A172 (cell line): Measurements from ENCODE around the gene GPATCH4. TPM values are rescaled to one million over a fixed set of nuclear protein-coding genes. Genes with fewer than 3 reads are reported as not detected.
"Not testable (repeated sequence)": the region's sequence is repeated elsewhere in the genome, so short reads cannot be mapped to it uniquely, and the experiment has no call there.

Experiments used
- DNase-seq: peaks from one replicate; pipeline ENCODE4 v3.0.0-alpha.2; 2015; ENCODE audit warnings: low spot score
- total RNA-seq: library from RNA; depleted of rRNA; stranded (reverse); fragments of >200 nt; shearing (Covaris generic); gene quantifications from 2 replicates; pipeline ENCODE4 v1.2.3, GENCODE V29; 2014

Gene GPATCH4
- total RNA-seq, 1 experiment from 2014 or later, result 53.1 TPM

DNA sequence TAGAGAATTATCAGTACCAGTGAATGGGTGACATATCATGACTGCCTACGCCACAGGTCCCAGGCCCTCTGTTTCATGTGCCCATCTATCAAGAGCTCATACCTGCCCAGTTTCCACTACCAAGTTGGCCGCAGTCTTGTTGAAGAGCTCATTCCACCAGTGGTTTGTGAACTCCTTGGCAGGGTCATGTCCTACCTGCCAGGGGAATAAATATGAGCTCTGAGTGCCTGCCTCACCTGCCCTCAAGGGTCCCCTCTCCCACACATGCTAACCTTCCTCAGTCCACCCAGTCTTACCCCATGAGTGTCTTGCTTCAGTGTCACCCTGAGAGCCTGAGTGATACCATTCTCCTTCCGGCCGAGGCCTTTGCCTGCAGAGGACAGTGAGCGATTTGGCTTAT is 3.2 kb downstream of the GPATCH4 start:
- no peak for DNase-seq

DNA sequence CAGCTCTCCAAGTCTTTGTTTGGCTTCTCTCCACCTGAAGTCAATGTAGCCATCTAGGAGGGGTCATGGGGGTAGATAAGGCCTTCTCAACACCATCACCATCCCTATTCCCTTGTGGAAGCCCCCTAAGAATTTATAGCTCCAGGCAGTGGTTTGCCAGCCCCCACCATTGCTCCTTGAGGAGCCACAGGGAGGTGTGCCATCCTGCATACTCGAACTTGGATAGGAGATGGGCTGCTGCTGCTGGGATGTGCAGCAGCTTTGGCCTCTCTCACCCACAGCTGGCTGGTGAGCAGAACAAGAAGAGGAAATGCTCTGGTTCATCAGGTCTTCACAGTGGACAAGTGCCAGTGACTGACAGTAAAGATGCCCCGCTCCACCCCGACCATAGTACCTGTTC is 4.9 kb downstream of the GPATCH4 start:
- DNase-seq, result no peak

DNA sequence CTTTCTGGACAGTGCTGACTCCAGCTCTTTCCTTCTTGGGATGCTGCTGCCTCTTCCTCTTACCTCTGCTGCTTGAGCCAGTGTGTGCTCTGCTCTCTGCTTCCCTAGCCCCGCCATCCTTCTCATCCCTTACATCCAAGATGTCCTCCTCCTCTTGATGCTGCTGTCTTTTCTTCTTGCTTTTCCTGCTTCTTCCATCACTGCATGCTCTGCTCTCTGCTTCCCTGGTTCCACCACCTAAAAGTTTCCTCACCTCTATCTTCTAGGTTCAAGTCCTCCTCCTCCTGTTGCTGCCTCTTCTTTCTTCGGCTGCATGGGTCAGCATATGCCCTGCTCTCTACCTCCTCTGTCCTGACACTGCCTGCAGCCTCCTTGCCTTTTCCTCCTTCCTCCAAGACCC is 6.3 kb downstream of the GPATCH4 start:
- DNase-seq, result no peak

DNA sequence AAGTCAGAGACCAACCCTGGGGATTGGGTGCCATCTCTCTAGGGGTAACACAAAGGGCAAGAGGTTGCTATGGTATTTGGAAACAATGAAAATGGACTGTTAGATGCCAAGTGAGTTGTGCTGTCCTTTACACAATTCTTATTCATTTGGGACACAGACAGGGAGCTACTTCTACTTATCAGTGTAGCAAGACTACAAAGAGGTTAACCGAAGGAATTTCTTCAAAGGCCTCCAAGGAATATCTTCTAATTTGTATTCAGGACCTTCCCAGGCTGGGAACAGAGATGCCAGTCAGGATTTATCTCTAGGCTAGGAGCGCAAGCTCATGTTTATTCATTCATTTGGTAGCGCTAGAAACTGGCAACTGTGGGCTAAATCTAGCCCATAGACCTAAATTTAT is 7.1 kb downstream of the GPATCH4 start:
- DNase-seq, result no peak

DNA sequence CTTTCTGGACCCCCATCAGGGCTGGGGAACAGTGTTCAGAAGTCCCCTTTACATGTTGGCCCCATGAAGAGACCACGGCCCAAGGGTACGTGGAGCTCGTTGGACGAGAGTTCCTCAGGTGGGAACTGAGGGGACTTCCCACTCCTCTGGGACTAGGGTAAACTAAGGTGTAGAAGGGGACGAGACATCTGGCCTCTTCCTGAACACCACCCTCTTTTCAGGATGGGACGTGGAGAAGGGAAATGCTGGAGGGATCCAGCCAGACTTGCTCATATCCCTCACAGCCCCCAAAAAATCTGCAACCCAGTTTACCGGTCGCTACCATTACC is 7.7 kb downstream of the GPATCH4 start:
- no peak for DNase-seq

- DNase-seq, result no peak
Measured at GRCh38 chr1:156592910-156593660, 8.2 kb downstream of the GPATCH4 start.

- no peak for DNase-seq
Measured at GRCh38 chr1:156592158-156592909, 8.9 kb downstream of the GPATCH4 start.

DNA sequence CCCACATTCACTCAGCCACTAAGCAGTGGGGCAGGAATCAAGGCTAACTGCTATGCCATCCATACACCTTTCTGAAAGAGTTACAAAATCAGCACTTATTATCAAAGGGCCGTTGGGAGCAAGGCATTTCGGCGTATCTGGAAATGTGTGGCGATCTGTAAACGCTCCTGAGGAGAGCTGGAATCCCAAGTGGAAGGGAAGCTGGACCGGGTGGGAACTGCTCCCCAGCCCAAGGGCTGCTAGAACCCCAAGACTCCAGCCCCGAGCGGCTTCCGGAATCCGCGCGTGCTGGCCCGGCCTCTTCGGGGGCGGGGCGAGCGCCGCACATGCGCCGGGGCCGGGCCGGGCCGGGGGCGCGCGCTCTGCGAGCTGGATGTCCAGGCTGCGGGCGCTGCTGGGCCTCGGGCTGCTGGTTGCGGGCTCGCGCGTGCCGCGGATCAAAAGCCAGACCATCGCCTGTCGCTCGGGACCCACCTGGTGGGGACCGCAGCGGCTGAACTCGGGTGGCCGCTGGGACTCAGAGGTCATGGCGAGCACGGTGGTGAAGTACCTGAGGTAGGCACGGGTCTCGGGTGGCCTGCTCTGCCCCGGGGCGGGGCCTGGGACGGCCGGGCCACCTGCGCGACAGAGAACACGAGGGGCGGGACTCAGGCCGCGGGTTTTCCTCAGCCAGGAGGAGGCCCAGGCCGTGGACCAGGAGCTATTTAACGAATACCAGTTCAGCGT is 9.7 kb downstream of the GPATCH4 start, which contains the start of gene NAXE:
NAXE (plus strand) TSS at position 345 of the 726 bp plus-strand sequence; CDS start at position 374, 29 bp downstream.
- peak; percentile 74 for DNase-seq

GRCh38 chr1:156591181-156591431 is 10.2 kb downstream of the GPATCH4 start:
- DNase-seq, result no peak

DNA sequence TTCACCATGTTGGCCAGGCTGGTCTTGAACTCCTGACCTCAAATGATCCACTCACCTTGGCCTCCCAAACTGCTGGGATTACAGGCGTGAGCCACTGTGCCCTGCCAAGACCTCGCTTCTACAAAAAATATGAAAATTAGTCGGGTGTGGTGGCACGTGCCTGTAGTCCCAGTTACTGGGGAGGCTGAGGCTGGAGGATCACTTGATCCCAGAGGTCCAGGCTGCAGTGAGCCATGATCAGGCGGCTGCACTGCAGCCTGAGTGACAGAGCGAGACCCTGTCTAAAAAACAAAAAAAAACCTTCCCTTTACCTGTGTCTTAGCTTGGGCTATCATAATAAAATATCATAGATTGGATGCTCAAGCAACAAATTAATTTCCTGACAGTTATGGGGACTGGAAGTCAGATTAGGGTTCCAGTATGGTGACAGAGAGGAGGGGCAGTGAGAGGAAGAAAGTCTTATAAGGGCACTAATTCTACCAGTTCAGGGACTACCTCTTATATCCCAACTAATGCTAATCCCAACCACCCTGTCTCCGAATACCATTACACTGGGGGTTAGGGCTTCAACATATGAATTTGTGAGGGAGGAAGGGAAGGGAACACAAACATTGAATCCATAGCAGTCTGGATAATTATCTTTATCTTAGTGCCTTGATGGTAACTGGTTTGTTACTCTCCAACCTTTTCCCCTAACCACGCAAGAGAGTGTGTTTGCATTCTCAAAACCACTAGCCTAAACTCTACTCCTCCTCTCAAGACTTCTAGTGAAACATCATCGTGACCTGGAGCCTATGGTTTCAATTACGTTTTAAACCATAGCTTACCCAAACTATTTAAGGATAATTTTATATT is 10.7 kb downstream of the GPATCH4 start:
- DNase-seq, result no peak

GRCh38 chr1:156589546-156589945 is 11.7 kb downstream of the GPATCH4 start:
- DNase-seq, result no peak

DNA sequence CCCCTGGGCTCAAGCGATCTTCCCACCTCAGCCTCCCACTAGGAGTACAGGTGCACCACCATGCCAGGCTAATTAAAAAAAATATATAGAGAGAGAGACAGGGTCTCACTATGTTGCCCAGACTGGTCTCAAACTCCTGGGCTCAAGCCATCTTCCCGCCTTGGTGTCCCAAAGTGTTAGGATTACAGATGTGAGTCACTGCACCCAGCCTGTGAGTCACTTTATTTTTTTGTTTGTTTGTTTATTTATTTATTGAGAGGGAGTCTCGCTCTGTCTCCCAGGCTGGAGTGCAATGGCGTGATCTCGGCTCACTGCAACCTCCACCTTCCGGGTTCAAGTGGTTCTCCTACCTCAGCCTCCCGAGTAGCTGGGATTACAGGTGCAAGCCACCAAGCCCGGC is 13.4 kb downstream of the GPATCH4 start:
- not testable (repeated sequence) for DNase-seq

- no peak for DNase-seq
Measured at GRCh38 chr1:156586892-156587477, 14.3 kb downstream of the GPATCH4 start.

- DNase-seq, result no peak
Measured at GRCh38 chr1:156586323-156586722, 15.0 kb downstream of the GPATCH4 start.

GRCh38 chr1:156584813-156585212 is 16.5 kb downstream of the GPATCH4 start:
- no peak for DNase-seq

DNA sequence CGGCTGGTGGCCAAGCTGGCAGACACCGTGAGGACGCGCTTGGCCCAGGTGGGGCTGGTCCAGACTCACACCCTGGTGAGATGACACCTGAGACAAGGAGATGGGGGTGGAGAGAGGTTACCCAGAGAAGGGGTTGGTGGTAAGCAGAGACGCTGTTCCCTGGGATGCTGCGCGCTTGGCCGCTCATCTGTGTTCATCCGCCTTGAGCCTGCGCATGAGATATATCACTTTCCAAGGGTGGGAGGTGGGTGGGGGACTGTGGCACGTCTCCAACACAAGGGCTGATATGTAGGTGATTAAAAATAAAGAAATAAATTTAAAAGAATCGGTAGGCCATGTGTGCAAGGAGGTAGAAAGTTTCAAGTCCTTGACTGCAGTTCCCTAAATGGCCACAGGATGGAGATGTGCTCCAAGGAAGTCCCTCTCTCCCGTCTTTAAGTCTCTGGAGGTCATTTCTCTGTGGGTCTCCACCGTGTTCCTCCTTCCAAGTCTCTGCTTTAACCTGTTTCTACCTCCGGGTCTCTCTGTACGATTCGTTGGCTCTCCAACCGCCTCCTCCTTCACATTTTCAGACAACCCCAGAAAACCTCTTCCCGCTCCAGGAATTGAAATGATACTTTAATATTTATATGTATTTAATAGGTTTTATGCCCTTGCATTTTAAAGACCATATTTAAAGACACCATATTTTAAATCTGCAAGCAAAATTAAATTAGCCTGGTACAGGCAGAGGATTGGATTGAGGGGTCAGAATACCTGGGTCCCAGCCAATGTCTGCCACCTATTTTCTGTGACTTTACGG is 17.3 kb downstream of the GPATCH4 start:
- peak; percentile 87 for DNase-seq

GRCh38 chr1:156582388-156583017 is 18.8 kb downstream of the GPATCH4 start:
- DNase-seq, result no peak

GRCh38 chr1:156581661-156582387 is 19.5 kb downstream of the GPATCH4 start:
- no peak for DNase-seq

GRCh38 chr1:156579472-156579871 is 21.8 kb downstream of the GPATCH4 start, which contains the start of gene TTC24:
TTC24 (plus strand) TSS chr1:156579723; CDS start chr1:156581365, 1,642 bp downstream.
- no peak for DNase-seq
